Germinal center (tissue), 1 donor: ENCODE data around the gene PARS2.

ENCODE experiments used
- DNase-seq: peaks from one replicate; pipeline ENCODE4 v3.0.0; 2012; ENCODE audit warnings: mixed read lengths, low spot score

PARS2 gene

DNA sequence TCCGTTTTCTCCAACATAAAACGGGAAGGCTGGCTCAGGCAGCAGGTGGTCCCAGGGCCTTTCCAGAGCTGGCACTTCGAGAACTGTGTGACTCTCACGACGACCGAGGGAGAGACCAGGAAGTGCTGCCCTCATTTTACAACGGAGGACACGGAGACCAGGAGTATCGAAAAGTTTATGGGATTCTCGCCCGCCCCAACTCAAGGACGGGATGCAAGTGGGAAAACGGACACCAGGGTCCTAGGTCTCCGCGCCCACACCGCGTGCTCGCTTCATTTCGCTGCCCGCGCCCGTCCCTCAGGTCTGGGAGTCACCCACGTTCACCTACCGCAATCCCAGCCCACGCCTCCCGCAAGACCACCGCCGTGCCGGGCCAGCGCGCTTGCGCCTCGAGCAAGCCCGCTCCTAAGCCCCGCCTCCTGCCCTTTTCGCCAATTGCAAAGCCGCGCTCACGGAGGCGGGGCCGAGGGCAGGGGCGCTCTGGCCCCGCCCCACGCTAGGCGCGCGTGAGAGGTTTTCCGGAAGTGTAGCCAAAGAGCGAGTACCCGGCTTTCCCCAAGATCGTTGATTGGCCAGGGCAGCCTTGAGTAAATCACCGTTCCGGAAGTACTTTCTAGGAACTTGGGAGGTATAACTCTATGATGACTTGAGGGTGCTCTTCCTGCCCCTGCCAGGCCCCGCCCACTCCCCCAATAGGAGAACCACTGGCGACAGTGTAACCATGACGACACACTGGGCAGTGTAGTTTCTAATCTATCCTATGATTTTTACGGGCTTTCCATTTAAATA, at the start of gene PARS2:
PARS2 (minus strand) TSS at position 391 of the 789 bp plus-strand sequence. CDS start 5,362 bp downstream, outside the sequence.
- peak; percentile 98 for DNase-seq

DNA sequence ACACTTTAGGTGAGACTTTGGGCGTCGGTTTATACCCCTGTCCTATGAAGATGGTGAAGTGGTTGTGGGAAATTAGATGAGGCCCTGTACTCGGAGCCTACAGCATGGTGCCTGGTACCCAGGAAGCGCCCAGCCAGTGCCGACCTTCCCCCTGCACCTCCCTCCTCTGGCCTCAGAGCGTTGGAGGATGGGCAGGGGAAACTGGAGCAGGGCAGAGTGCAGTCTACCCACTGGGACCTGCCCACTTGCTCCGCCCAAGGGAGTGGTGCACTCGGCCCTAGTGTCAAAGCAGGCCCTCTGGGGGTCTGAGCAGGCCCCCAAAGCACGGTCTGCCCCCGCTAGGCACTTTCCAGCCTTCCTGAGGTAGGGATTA, 49.8 kb upstream of the PARS2 start:
- DNase-seq, result no peak

DNA sequence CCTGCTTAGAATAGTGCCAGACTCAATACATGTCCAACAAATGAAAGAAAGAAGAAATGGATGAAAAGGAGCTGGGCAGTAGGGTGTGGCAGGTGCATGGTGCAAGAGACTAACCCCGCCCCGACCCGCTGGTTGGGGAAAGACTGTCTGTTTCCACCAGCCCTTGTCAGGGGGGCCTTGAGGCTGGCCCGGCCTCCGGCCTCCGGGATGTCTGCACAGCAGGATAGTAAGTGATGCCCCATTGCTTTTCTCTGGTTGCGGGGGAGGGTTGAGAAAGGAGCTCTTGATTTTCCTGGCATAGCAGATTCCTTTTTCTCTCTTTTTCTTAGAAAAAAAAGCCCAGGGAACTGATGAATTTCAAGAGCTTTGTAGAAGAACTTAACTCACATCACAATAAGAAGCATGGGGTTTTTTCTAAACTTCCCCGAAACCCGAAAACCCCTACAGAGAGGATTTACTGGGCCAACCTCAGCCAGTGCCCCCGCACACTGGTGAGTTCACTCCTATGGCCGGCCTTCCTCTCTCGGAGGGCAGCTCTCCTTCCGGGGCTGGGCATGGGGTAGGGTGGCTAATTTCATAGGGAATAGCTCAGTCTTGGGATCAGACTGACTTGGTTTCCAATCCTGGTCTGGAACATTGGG, 49.3 kb upstream of the PARS2 start:
- no peak for DNase-seq

DNA sequence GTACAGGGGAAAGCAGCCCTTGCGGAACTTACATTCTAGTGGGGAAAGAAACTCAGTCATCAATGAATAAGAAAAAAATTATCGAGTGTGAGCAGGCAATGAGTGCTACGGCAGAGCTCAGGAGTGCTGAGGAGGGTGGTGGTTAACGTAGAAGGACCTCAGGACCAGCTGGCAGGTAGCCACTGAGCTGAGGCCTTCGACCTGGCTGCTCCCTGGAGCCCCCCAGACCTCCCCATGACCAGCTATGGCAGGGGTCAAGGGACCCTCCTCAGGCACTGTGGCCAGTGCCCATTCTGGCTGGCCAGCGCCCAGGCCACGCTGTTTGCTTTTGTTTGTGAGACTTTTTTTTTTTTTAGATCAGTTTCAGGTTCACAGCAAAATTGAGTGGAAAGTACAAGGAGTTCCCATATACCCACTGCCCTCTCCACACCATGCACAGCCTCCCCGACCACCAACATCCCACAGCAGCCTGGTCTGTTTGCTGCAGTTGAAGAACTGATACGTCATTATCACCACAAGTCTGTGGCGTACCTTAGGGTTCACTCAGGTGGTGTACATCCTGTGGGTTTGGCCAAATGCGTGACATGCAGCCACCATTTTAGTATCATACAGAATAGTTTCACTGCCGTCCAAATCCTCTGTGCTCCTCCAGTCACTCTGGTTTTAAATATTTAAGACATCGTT, 48.6 kb upstream of the PARS2 start:
- DNase-seq, result no peak

DNA sequence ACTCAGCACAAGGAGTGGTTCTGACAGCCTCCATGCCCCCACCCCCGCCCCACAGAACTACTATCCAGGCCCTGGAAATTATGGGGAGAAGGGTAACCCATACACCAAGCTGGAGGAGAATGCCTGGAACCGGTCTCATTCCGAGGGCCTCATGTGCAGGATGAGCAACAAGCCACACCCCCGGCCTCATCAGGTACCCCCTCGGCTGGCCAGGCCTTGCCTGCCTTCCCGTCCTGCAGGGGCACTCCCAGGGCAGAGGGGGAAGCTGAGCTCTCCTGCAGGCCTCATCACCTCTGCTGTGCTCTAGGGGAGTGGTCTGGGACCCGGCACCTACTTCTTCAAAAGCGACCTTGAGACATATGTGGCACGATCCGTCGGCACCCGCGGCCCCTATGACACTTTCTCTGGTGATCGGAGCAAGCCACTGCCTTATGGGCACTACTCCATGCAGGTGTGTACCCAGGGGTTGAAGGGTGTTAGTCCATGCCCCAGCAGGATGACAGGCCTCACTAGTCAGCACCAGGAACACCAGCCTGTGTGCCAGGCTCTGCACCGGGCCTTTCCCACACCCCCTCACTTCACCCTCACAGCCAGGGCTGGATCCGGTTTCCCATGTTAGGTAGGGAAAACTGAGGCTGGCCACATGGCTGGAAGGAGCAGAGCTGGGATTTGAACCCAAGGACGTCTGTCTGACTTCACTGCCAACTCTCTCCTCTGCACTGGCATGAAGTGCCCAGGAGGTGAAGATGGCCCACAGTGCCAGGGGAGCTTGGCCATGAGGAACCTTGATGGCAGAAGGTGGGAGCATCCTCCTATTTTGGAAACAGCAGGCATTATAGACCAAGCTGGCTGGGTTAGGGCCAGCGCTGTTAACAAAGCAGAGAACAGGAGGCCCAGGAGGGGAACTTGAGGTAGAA, 47.7 kb upstream of the PARS2 start:
- DNase-seq, result no peak

DNA sequence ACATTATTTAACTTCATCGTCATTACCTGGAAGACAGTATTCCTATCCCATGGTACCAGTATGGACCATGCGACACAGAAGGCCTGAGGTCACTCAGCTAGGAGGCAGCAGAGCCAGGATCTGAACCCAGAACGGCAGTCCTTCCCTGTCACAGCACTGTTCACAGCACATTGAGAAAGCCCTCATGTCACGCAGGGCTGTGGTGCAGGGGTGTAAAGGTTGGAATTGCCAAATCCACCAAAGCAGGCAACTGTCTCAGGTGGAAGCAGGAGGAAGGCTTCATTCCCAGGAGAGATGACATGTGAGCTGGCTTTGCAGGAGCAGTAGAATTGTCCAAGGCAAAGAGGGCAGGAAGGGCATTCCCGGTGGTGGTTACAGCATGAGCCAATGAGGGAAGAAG, 46.7 kb upstream of the PARS2 start:
- DNase-seq, result no peak

DNA sequence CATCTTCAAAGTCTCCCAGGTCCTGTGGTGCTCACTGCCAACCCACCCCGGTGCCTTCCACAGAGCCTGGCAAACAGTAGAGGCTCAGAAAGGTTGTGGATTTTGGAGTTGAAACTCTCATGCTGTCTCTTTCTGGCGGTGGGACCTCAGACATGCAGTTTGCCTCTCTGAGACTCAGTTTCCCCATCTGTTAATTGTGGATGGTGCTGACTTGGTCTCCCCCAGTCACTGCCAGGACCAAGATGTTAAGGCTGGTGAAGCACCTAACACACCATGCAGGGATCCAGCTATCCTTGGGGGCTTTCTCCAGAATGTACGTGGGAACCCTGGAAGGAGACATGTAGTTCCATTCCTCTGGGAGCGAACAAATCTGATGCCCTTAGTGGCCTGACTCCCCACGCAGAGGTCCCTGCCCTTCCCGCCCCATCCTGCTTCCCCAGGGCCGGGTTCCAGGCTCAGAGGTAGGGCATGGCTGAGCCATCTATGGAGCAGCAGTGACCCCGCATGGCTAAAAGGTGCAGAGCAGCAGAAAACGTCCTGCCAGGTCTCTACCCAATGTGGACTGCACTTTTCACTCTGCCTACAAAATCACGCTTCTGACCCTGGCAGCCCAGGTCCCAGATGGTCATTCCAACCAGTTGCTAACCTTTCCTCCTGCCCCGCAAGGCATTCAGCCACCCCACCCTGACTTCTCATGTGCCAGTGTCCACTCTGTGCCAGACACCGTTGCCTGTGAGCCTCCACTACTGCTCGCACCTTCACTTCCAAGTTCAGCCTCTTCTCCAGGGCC, 46.0 kb upstream of the PARS2 start:
- DNase-seq, result peak; percentile 68

DNA sequence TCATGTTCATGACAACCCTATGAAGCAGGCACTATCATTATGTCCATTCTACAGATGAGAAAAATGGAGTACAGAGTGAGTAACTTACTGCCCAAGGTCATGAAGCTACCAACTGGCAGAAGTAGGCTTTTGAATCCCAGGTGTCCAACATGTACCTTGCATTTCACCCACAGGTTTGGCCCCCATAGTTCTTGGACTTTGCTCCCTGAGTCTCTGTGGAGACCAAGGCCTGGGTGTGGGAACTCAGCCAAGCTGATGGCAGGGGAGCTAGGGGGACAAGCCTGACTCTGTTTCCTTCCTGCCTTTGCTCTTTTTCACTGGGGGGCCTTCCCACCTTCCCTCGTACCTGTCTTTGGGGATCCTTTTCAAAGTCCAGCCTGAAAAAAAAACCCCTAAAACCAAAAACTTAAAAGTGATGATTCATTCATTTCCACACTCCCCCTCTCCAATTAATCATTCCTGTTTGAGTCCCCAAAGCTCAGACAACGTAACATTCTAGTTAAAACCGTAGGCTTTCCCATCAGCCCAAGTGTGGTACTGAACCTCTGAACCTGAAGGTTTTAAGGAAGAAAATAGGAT, 45.3 kb upstream of the PARS2 start:
- DNase-seq, result no peak

DNA sequence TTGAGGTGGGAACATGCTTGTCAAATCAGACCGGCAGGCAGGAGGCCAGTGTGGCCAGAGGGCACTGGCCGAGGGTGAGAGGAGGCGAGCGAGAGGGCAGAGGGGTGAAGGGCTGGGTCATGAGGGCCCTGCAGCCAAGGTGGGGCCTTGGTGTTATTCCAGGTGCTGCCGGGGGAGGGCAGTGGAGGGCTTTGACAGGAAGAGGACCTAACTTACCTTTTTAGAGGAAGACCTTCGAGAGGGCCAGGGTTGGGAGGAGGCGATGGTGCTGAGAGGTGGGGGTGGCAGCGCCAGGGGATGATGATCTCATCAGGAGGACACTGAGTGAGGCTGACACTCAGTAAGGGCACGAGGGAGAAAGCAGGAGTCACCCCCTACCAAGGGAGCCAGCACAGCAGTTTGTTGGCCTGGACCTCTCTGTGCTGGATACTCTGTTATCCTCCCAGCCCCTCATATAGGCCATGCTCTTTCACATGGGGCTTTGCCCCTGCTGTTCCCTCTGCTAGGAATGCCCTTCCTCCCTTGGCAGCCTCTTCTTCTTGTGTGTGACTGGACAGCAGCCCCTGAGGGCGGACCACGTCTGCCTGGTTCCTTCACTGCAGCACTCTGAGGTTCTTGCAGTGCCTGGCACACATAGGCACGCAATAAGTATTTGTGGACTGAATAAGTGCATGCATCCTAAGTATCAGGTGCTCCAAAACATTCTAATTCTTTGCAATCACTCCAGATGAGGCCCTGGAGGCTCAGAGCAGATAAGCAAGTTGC, 44.3 kb upstream of the PARS2 start:
- DNase-seq, result no peak

DNA sequence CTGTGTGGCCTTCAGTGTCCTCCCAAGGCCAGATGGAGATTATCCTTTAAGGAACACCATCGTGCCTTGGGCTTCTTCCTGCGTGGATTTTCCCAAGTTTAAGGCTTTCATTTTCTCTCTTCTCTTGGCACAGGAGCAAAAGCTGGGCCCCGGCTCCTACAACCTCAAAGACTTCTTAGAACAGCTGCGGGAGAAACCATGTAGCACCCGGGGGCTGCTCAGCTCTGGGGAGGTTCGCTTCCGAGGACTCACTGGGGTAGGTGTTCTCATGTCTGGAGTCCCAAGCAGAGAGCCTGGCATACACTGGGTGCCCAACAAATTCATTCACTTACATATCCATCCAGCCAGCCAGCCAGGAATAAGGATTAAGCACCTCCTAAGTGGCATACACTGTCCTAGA, 43.4 kb upstream of the PARS2 start:
- no peak for DNase-seq

DNA sequence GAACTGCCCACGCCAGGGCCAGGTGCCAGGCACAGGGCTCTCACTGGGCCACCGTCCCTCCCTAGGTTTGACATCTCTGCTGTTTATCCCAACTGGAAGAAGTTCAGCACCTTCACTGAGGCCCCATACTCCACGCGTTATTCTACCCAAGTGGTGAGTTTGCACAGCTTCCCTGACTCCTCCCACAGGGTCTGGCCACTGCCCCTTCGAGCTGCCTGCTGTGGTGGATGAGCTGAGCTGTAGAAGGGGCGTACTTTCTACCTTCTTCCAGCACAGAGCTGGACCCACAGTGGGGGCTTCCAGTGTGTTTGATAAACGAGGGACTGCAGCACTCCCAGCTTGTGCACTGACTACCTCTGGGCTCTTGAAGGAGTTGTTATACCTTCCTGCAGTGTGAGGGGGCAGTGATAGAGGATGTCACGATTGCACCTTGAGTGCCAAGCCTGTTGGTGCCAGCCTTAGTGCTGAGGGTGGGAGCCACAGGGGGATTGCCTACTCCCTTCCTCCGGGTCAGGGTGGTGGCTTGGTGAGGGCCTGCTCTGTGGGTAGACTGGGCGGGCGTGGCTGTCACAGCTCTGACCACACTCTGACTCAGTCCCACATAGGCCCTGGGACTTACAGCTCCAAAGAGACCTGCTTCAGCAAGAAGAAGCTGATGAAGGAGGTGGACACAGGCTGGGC, 42.7 kb upstream of the PARS2 start:
- DNase-seq, result no peak

DNA sequence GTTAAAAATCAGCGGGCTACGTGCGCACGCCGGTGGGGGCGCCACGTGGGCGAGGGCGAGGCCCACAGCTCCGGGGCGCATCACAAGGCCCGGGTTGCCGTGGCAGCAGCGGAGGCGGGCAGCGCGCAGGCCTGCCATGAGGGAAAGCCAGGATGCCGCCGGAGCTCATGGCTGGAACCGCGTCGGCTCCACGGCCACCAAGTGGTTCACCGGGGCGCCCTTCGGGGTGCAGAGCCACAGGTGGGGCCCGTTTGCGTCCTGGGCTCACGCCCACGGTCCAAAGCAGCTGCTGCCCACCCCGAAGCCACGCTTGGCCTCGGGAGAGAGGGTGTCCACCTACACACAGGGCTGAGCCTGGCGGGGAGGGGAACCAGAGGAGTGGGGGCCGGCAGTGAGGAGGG, 41.7 kb upstream of the PARS2 start:
- DNase-seq, result no peak

DNA sequence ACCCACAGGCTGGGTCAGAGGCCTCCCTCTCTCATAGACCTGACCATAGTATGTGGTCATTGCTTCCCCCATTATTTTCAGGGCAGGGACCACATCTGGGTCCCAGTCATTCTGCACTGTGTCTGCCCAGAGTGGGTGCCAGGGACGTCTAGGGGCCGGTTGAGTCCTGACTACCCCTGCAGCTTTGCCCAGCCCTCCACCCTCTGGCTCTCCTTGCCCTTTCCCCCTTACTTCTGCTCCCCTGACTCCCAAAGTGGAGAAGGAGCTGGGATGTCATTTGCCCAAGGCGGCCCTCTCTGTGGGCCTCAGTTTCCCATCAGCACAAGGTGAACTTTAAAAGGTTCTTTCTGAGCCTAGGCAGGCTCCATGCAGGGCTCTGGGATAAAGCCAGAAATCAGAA, 41.1 kb upstream of the PARS2 start:
- DNase-seq, result no peak

DNA sequence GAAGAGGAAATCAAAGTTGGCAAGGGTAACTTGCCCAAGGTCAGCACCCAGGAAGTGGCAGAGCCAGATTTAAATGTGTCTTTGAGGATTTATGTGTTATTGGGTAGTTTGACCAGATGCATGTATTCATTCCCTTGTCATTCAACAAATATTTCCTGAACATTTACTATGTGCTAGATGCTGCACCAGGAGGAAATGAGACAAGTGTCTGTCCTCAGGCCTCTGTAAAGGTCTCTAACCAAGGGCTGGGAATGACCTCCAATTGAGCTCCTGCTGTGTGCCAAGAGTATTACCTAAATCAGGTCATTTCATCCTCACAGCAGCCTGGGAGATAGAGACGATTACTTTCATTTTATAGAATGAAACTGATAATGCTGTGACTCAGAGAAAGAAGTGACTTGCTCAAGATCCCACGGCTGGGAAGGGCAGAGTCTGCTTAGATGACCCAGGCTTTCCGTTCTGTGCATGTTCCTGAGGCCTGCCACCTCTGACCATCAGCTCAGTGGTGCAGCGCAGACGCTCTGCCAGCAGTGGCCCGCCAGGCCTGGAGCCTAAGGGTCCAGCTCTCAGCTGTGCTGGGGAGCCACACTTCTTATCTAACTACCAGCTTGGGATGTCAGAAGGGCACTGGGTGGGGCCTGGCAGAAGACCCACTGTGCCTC, 40.3 kb upstream of the PARS2 start:
- no peak for DNase-seq

DNA sequence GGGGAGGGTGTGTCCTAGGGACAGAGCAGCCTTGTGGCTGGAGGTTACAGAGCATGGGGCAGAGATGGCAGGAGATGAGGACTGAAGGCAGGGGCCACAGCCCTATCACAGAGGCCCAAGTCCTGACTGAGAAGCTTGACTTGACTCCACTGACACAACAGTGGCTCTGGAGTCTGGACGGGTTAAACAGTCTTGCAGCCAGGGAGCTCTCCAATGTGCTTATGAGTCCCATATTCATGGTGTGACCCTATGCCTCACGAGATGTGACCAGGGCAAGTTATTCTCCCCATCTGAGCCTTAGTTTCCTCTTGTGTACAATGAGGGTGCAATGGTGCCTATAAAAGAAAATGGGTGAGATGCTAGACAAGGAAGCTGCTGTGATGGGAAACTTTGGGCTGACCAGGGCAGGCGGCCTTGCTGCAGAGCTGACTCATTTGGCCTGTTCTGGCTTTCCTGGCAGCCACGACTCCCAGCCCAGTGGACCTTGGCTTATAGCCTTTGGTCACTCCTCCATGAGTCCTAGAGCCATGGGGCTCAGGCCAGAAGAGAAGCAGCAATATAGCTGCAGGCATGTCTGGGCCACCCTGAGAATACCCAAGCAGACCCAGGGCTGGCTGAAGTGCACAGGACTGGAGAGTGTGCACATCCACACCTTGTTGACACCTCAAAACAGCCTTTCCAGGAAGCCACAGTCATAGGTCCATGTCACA, 39.6 kb upstream of the PARS2 start:
- no peak for DNase-seq

DNA sequence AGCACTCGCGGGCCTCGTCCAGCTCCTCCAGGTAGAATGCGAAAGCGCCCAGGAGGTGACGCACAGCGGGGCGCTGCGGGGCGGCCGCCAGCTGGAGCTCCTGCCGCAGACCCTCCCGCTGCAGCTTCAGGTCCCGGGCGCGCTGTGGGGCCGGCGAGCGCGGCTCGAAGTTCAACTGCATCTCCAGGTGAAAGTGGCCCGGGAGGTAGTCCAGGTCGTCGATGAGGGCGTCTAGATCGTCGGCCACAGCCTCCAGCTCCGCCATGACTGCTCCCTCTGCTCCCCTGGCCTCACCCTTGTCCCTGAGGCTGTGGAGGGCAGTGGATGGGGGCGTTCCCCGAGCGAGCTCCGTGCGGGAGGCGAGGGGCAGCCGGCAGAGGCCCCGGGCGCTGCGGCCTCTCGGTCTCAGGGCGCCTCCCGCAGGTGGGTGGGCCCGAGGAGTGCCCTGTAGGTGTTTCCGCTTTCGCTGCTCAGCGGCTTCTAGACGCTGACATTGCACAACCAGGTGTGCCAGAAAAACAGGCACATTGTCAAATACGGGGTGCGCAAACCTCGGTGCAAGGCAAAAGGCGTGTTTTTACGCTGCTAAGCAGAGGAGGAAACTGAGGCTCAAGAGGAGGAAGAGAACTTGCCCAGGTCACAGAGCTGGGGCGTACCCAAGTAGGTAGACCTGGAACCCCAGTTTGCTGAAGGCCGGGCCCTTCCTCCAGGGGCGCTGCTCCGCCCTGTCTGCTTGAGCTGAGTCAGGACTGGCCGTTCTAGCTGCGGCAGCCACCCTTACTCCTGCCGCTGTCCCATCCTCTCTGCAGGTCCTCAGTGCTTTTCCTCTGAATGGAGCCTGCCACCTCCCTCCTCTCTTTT, 36.8 kb upstream of the PARS2 start, which contains the start of gene TTC22:
TTC22 (minus strand) TSS at position 425 of the 861 bp plus-strand sequence; CDS start at position 265, 160 bp downstream.
- peak; percentile 78 for DNase-seq
